ENCODE measurements around the gene PRDM12.

PRDM12 gene

DNA sequence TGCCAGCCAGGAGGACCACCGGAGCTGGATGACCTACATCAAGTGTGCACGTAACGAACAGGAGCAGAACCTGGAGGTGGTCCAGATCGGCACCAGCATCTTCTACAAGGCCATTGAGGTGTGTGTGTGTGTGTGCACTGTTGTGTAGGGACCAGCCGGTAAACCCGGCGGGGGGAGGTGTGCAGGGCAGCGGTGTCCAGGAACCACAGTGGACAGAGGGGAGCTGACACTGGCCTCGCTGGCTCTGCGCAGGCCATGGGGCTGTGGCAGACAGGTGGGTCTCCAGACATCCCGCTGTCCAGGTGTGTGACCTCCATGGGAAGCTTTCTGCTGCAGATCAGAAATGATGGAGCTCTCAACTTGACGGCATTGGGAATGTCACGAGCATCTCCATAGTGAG is 3.8 kb downstream of the PRDM12 start:
- no peak overlapping the region for H3K4me3 ChIP-seq (replicated peaks; ENCODE audit: low read depth, low read length)
- H3K27me3 ChIP-seq (replicated peaks; ENCODE audit: control insufficient read depth, insufficient read depth, low read length), result peaks cover 1% of the 10 kb centered on the region
- TF ChIP-seq, protein P1, sequence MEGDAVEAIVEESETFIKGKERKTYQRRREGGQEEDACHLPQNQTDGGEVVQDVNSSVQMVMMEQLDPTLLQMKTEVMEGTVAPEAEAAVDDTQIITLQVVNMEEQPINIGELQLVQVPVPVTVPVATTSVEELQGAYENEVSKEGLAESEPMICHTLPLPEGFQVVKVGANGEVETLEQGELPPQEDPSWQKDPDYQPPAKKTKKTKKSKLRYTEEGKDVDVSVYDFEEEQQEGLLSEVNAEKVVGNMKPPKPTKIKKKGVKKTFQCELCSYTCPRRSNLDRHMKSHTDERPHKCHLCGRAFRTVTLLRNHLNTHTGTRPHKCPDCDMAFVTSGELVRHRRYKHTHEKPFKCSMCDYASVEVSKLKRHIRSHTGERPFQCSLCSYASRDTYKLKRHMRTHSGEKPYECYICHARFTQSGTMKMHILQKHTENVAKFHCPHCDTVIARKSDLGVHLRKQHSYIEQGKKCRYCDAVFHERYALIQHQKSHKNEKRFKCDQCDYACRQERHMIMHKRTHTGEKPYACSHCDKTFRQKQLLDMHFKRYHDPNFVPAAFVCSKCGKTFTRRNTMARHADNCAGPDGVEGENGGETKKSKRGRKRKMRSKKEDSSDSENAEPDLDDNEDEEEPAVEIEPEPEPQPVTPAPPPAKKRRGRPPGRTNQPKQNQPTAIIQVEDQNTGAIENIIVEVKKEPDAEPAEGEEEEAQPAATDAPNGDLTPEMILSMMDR (IDR thresholded peaks at IDR 0.05; ENCODE audit: insufficient read depth, low read length, poor library complexity, severe bottlenecking), result no peak
- H3K36me3 ChIP-seq (ENCODE audit: control insufficient read depth, insufficient read depth, low read length), result no peaks in the 10 kb centered on the region
- no peak for DNase-seq (ENCODE audit: extremely low read depth, insufficient read length)

DNA sequence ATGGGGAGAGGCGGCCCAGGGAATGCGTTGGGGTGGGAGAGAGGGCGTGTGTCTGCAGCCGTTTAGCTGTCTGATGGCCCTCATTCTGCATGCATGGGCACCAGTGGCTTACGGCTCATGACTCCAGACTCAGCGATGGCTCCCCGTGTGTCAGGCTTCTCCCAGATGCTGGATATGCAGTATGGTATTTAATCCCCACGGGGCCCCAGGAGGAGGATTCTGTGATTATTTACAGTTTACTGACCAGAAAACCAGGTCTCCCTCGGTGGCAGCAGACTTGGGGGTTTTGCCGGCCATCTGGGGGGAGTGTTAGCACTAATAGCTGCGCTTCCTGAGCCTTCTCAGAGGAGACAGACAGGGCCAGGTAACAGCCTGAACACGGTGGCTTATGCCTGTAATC is 4.3 kb downstream of the PRDM12 start:
- Histone ChIP-seq H3K4me3 (replicated peaks; ENCODE audit: low read depth, low read length) (no peak overlapping the region), H3K36me3 (ENCODE audit: control insufficient read depth, insufficient read depth, low read length) (no peaks in the 10 kb centered on the region), H3K27me3 (replicated peaks; ENCODE audit: control insufficient read depth, insufficient read depth, low read length) (peaks cover 1% of the 10 kb centered on the region)
- DNase-seq (ENCODE audit: extremely low read depth, insufficient read length), result no peak
- TF ChIP-seq, protein P1 (IDR thresholded peaks at IDR 0.05; ENCODE audit: insufficient read depth, low read length, poor library complexity, severe bottlenecking), result no peak

DNA sequence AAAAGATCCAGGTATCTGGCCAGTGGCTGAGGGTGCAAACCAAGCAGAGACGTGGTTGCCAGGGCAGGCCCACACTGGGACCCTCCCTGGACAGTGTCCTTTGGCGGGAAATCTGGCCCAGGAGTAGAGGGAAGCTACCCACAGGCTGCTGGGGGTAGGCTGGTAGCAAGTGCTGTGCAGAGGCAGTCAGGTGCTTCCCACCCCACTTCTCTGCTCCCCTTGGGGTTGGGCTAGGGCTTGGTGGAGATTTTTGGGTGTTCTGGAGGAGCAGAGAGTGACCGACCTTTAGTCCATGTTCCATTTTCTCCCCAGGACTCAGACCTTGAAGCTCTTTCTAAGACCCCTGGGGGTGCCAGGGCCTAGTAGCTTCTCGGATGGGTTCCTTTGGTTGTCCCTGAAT is 5.6 kb downstream of the PRDM12 start:
- Histone ChIP-seq H3K36me3 (ENCODE audit: control insufficient read depth, insufficient read depth, low read length) (no peaks in the 10 kb centered on the region), H3K4me3 (replicated peaks; ENCODE audit: low read depth, low read length) (no peak overlapping the region), H3K27me3 (replicated peaks; ENCODE audit: control insufficient read depth, insufficient read depth, low read length) (peaks cover 1% of the 10 kb centered on the region)
- DNase-seq (ENCODE audit: extremely low read depth, insufficient read length), result no peak
- TF ChIP-seq, protein P1 (IDR thresholded peaks at IDR 0.05; ENCODE audit: insufficient read depth, low read length, poor library complexity, severe bottlenecking), result no peak

DNA sequence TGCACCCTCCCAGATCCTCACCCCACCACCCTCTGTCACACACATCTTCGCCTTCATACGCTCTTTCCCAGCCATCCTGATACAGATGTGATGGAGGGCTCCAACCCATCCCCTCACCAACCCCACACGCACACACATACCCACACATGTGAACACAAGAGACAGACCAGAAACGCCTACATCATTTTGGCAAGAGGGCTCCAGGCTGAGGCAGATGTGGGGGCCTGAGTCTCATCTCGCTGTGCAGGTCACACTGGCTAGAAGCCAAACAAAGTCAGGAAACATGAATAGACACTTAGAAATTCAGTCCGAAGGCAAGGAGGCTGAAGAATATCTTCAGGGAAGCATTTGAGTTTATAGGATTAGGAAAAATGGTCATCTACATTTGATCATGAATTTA is 6.2 kb downstream of the PRDM12 start:
- no peak for DNase-seq (ENCODE audit: extremely low read depth, insufficient read length)
- H3K27me3 ChIP-seq (replicated peaks; ENCODE audit: control insufficient read depth, insufficient read depth, low read length), result peaks cover 1% of the 10 kb centered on the region
- no peak overlapping the region for H3K4me3 ChIP-seq (replicated peaks; ENCODE audit: low read depth, low read length)
- no peaks in the 10 kb centered on the region for H3K36me3 ChIP-seq (ENCODE audit: control insufficient read depth, insufficient read depth, low read length)
- TF ChIP-seq, protein P1 (IDR thresholded peaks at IDR 0.05; ENCODE audit: insufficient read depth, low read length, poor library complexity, severe bottlenecking), result no peak

DNA sequence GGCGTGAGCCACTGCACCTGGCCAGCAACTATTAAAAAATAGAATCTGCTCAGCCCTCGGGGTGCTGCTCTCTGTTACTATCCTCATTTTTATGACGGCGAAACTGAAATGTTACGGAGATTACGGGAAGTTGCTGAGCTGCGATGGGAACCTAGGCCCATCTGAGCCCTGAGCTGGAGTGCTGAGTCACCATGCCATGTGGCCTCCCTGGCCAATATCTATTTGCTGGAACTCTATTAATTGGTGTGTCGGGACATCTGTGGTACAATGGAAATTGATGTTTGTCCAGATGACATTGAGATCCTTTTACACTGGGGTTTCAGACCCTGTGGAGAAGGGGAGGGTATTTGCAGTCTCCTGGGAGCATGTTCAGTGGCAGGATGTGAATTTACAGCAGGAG is 8.1 kb downstream of the PRDM12 start:
- DNase-seq (ENCODE audit: extremely low read depth, insufficient read length), result no peak
- Histone ChIP-seq H3K27me3 (replicated peaks; ENCODE audit: control insufficient read depth, insufficient read depth, low read length) (peaks cover under 1% of the 10 kb centered on the region), H3K36me3 (ENCODE audit: control insufficient read depth, insufficient read depth, low read length) (no peaks in the 10 kb centered on the region), H3K4me3 (replicated peaks; ENCODE audit: low read depth, low read length) (no peak overlapping the region)
- TF ChIP-seq, protein P1 (IDR thresholded peaks at IDR 0.05; ENCODE audit: insufficient read depth, low read length, poor library complexity, severe bottlenecking), result no peak

DNA sequence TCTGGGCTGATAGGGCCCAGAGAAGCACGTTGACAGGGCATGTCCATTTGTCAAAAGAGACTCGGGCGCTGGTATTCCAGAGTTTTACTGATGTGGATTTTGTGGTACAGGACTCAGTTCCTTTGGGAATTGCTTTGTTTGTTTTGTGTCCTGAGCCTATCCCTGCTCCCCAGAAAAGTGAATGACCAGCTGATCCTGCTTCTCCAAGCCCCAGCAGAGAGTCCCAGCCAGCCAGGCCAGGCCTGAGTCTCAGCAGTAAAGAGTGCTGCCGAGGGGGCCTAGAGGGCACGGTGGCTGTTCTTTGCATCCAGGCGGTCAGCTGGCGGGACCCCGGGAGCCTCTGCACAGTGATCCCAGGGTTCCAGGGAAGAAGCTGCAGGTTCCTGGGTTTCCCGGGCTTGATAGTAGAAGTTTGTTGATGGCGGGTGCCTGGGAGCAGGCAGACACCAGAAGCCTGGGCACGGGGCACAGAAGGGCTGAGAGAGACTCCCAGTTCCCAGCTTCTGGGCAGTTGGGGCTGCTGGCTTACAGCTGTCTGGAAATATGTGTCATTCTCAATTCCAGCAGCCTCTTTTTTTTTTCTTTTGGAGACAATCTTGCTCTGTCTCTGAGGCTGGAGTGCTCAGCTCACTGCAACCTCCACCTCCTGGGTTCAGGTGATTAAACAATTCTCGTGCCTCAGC is 8.7 kb downstream of the PRDM12 start:
- TF ChIP-seq, protein P1 (IDR thresholded peaks at IDR 0.05; ENCODE audit: insufficient read depth, low read length, poor library complexity, severe bottlenecking), result no peak
- Histone ChIP-seq H3K36me3 (ENCODE audit: control insufficient read depth, insufficient read depth, low read length) (no peaks in the 10 kb centered on the region), H3K27me3 (replicated peaks; ENCODE audit: control insufficient read depth, insufficient read depth, low read length) (no peaks in the 10 kb centered on the region; the same call in none of the 2 replicates), H3K4me3 (replicated peaks; ENCODE audit: low read depth, low read length) (no peak overlapping the region)
- no peak for DNase-seq (ENCODE audit: extremely low read depth, insufficient read length)

Data from GM06990 (cell line).